Peyer's patch (tissue), 4 donors: ENCODE data around the gene ROR1.

Experiments
- CTCF ChIP-seq, 6 experiments: fragments of 450-650 bp in 4 of 6; fragments of 200-600 bp in 2 of 6; sonication (generic) in 1 of 6; IDR thresholded peaks; one replicate each; pipeline ENCODE4 v1.5.1; 2017 to 2019; ENCODE audit warnings: antibody characterized with exemption in 6 of 6, mild to moderate bottlenecking in 3 of 6, moderate library complexity in 1 of 6
- POLR2A ChIP-seq, 2 donors: fragments of 450-650 bp; IDR thresholded peaks; one replicate each; pipeline ENCODE4 v1.5.1; 2017; ENCODE audit warnings: antibody characterized with exemption in 2 of 2, mild to moderate bottlenecking in 2 of 2, moderate library complexity in 2 of 2

GRCh38 chr1:63807046-63807445 lies 33.2 kb downstream of the ROR1 start:
- TF ChIP-seq CTCF (IDR thresholded peaks at IDR 0.05) = no peak
- no peak for TF ChIP-seq POLR2A (IDR thresholded peaks at IDR 0.05)
